GM18526 (cell line): ENCODE data around the gene OR6B2.

Experiments
- POLR2A ChIP-seq: IDR thresholded peaks from 3 replicates; pipeline ENCODE4 v1.6.1; 2011; ENCODE audit not compliant: insufficient read length; ENCODE audit errors: extremely low read depth

OR6B2 gene

DNA sequence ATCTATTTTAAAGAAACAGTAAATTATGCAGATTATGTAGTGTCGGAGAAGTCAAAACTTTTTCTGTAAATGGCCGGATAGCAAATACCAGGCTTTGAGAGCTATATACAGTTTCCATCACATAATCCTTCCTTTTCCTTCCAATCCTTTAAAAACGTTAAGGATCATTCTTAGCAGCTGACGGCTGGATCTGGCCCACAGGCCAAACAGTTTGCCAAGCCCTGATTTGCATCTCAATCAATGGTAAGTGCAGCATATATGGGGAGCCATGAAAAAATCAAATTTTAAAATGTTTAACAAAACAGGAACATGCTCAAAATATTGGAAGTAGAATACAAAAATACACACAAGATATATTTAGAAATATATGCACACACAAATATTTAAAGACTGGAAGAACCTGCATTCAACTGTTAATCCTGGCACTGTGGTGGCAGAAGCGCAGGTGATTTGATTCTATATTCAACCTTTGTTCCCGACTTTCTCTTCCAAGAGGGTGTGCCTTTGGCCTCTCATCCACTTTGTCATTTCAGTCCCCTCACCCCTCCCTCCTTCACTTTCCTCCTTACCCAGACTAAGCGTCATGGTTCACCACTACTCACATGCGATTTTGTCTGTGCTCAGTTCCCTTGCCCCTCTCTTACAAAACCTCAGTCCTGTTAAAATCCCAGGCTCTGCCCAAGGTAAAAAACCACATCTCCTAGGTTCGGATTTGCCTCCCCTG lies 32.4 kb downstream of the OR6B2 start:
- no peak for TF ChIP-seq POLR2A

GRCh38 chr2:239994086-239994485 lies 36.1 kb downstream of the OR6B2 start:
- no peak for TF ChIP-seq POLR2A

- no peak for TF ChIP-seq POLR2A
Observed at GRCh38 chr2:239993291-239993690, 36.9 kb downstream of the OR6B2 start.

- TF ChIP-seq POLR2A, result no peak
Observed at GRCh38 chr2:239991689-239992314, 38.4 kb downstream of the OR6B2 start.

DNA sequence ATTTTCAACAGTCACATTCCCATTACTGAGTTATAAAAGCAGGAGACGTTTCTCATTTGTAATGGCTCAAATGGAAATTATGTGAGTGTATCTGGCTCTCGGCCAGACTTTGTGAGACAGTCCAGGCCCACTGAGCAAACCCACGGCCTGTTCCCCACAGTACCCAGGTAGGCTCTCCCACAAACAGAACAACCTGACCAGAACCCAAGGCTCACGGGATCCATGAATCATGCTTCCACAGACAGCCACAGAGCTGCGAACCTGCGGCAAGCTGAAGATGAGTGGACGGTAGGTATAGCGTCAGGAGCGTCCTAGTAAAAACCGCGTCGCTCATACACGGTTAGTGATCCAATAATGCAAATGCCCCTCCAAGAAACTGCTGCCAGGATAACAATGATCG lies 39.3 kb downstream of the OR6B2 start:
- TF ChIP-seq POLR2A, result no peak

DNA sequence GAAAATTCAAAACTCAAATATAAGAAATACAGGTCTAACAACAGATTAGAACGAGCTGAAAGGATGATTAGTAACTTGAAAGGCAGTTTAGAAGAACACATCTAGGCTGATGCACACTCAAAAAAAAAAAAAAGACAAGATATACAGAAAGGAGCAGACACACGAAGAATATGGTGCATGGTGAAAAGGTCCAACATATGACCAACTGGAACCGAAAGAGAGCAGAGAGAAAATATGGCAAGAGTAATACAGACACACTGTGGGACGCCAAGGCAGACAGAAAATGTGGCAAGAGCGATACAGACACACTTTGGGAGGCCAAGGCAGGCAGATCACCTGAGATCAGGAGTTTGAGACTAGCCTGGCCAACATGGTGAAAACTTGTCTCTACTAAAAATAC lies 44.9 kb downstream of the OR6B2 start:
- no peak for TF ChIP-seq POLR2A

DNA sequence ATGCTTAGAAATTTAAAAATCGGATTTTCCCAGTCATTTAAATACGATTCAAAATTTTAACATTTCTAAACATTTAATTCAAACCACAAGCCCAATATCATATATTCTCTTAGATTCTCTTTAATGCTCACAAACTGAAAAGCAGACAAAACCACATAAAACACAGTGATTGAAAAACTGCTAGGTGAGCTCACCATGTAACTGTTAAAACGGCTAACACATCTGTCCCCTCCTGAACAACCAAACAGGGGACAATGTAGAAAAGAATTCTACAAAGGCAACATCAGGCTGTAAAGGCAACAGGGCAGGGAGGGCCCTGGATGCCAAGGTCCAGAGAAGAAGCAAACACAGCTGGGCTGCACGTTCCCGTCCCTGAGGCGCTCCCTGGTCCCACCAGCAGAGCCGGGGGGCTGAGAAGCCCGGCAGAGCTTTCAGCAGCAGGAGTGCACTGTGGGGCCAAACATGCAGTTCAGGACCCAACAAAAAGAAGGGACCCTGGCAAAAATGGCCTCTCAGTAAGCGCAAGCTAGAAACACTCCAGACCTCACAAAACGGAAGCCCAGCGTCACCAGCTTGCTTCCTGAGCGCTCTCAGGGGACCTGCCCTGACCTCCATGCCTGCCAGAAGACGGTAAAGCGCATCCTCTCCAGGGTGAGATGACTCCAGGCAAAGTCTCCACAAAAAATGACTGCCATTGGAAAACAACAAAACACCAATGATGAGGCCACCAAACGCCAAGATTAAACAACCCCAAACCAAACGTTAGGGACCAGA lies 45.6 kb downstream of the OR6B2 start:
- TF ChIP-seq POLR2A, result no peak

DNA sequence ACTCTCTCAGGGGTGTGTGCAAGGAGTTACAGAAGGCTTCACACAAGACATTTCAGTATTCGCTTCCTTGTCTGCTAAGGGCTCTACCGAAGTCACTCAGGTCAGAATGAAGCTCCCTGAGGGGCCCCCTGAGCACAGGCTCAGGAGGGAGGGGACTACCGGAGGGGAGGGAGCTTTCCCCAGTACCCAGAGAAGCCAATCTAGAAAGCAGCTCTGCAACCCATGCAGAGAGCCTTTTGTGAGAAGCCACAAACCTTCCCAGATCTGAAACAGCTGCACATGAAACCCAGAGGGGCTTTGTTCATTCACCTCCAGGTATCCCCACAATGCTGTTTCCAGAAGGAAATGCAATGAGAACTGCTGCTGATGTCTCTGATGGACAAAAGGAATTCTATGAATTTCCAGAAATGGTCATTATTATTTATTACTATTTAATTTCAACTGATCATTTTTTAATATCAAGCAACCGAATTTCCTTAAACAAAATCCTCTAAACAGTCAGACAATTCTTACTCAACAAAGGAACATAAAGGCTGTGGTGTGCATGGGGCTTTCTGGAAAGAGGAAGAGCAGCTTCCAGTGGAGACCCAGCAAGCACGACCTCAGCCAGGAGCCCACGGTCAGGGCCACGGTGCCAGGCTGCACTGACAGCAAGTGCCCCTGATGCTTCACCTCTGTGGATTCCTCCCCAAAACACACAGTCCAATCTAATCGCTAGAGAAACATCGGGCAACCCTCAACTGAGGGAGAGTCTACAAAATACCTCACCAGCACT lies 47.0 kb downstream of the OR6B2 start:
- no peak for TF ChIP-seq POLR2A
